ENCODE data around the gene NDUFA9. TPM values are rescaled to one million over a fixed set of nuclear protein-coding genes. Genes with fewer than 3 reads are reported as not detected.
A peak's percentile ranks its signal among the peaks of the same experiment; 100 is the strongest.

The NDUFA9 gene
- total and polyA plus RNA-seq, 2 of the 13 experiments (the other 11 are each of a cell fraction or from before 2014, with no cell fraction given): 68.0 to 150 TPM

GRCh38 chr12:4648501-4649357 is at the start of gene NDUFA9, which contains the start of gene AKAP3 (continued):
- TF ChIP-seq SNAPC4 (CRISPR knock-in tag; IDR thresholded peaks at IDR 0.05) (0 out of 2 replicates have a peak, but pooled peaks have one; percentile 8), SALL2 (CRISPR knock-in tag; IDR thresholded peaks at IDR 0.05) (peak; percentile 37; the same call in 1 of the 2 replicates), ZNF230 (CRISPR knock-in tag; IDR thresholded peaks at IDR 0.05) (no peak), MED8 (CRISPR knock-in tag; IDR thresholded peaks at IDR 0.05; ENCODE audit: insufficient replicate concordance) (peak; percentile 26), ZNF674 (CRISPR knock-in tag; IDR thresholded peaks at IDR 0.05; ENCODE audit: low read depth) (no peak), ZNF563 (CRISPR knock-in tag; IDR thresholded peaks at IDR 0.05) (no peak), HNRNPK (IDR thresholded peaks at IDR 0.05; ENCODE audit: low read depth, low read length, poor library complexity, severe bottlenecking) (no peak), CBX2 (IDR thresholded peaks at IDR 0.05; ENCODE audit: low read depth, low read length) (no peak), CBX2 (CRISPR knock-in tag; IDR thresholded peaks at IDR 0.05; ENCODE audit: low read depth) (no peak)
- TF ChIP-seq, protein P1, sequence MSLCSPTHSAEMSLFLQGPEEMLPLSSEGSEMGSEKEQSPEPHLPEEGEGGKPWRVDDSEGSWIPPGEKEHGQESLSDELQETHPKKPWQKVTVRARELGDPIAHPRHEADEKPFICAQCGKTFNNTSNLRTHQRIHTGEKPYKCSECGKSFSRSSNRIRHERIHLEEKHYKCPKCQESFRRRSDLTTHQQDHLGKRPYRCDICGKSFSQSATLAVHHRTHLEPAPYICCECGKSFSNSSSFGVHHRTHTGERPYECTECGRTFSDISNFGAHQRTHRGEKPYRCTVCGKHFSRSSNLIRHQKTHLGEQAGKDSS (CRISPR knock-in tag; IDR thresholded peaks at IDR 0.05; ENCODE audit: borderline replicate concordance, low read depth): 0 out of 2 replicates have a peak, but pooled peaks have one; percentile 21
- TF ChIP-seq, protein P2, sequence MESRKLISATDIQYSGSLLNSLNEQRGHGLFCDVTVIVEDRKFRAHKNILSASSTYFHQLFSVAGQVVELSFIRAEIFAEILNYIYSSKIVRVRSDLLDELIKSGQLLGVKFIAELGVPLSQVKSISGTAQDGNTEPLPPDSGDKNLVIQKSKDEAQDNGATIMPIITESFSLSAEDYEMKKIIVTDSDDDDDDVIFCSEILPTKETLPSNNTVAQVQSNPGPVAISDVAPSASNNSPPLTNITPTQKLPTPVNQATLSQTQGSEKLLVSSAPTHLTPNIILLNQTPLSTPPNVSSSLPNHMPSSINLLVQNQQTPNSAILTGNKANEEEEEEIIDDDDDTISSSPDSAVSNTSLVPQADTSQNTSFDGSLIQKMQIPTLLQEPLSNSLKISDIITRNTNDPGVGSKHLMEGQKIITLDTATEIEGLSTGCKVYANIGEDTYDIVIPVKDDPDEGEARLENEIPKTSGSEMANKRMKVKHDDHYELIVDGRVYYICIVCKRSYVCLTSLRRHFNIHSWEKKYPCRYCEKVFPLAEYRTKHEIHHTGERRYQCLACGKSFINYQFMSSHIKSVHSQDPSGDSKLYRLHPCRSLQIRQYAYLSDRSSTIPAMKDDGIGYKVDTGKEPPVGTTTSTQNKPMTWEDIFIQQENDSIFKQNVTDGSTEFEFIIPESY (CRISPR knock-in tag; IDR thresholded peaks at IDR 0.05): no peak
- TF ChIP-seq, protein P3, sequence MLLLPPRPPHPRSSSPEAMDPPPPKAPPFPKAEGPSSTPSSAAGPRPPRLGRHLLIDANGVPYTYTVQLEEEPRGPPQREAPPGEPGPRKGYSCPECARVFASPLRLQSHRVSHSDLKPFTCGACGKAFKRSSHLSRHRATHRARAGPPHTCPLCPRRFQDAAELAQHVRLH (CRISPR knock-in tag; IDR thresholded peaks at IDR 0.05; ENCODE audit: borderline replicate concordance, low read depth): peak; percentile 35; the same call in 1 of the 2 replicates
- TF ChIP-seq, protein P4, sequence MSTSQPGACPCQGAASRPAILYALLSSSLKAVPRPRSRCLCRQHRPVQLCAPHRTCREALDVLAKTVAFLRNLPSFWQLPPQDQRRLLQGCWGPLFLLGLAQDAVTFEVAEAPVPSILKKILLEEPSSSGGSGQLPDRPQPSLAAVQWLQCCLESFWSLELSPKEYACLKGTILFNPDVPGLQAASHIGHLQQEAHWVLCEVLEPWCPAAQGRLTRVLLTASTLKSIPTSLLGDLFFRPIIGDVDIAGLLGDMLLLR (CRISPR knock-in tag; IDR thresholded peaks at IDR 0.05): 0 out of 2 replicates have a peak, but pooled peaks have one; percentile 46
